ENCODE data around the gene PERM1.

Gene PERM1

GRCh38 chr1:939511-940106, 42.3 kb downstream of the PERM1 start:
- H3K79me2 ChIP-seq (ENCODE audit: insufficient read depth, low read length): no peaks in the 10 kb centered on the region
- no peaks in the 10 kb centered on the region for H4K20me1 ChIP-seq (ENCODE audit: insufficient read depth, low read length)
- H3K27me3 ChIP-seq (ENCODE audit: insufficient read depth, low read length): peaks cover 20% of the 10 kb centered on the region; the same call in 1 of the 2 replicates
- H3K27ac ChIP-seq (ENCODE audit: low read depth, low read length, poor library complexity, severe bottlenecking): no peak overlapping the region
- TF ChIP-seq EZH2 (IDR thresholded peaks at IDR 0.05; ENCODE audit: borderline replicate concordance, low read length) (no peak), CTCF (IDR thresholded peaks at IDR 0.05; ENCODE audit: low read length) (no peak)
- H3K36me3 ChIP-seq (ENCODE audit: insufficient read depth, low read length): peaks cover 12% of the 10 kb centered on the region
- no peak overlapping the region for H3K9ac ChIP-seq (ENCODE audit: low read length)
- no peaks in the 10 kb centered on the region for H3K9me2 ChIP-seq (ENCODE audit: low read depth, low read length)
- no peak overlapping the region for H3K4me3 ChIP-seq (ENCODE audit: low read depth, low read length, poor library complexity, severe bottlenecking)
- peaks cover 9% of the 10 kb centered on the region for H3K4me1 ChIP-seq (ENCODE audit: insufficient read depth, low read length, severe bottlenecking)
- no peaks in the 10 kb centered on the region for H3K9me3 ChIP-seq (ENCODE audit: low read length)
- no peak overlapping the region for H3K4me2 ChIP-seq (ENCODE audit: low read length)
- no peak overlapping the region for H2AFZ ChIP-seq (ENCODE audit: low read length)
- no peaks in the 10 kb centered on the region for H3F3A ChIP-seq (ENCODE audit: insufficient read depth, low read length)

DNA sequence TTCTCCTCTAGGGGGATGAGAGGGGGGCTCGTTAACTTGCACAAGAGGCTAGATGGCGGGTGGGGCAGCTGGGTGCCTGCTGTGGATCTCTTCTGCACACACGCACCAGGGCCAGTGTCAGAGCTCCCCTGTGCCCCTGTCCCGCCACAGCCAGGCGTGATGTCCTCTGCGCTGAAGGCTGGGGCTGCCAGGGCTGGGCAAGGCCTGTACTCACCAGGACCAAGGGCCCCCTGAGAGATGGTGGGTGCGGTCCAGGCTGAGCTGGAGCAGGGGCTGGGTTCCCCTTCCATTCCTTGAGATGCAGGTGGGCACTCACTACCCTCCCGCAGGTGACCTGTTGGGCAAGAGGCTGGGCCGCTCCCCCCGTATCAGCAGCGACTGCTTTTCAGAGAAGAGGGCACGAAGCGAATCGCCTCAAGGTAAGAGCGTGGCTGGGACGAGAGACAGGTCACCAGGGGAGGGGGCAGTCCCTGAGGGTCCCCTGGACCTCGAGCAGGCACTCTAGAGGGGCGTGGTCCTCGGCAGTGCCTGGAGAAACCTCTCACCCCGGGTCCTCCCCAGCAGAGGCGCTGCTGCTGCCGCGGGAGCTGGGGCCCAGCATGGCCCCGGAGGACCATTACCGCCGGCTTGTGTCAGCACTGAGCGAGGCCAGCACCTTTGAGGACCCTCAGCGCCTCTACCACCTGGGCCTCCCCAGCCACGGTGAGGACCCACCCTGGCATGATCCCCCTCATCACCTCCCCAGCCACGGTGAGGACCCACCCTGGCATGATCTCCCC, 43.0 kb downstream of the PERM1 start:
- Histone ChIP-seq H3K27ac (ENCODE audit: low read depth, low read length, poor library complexity, severe bottlenecking) (no peak overlapping the region), H3K79me2 (ENCODE audit: insufficient read depth, low read length) (no peaks in the 10 kb centered on the region), H4K20me1 (ENCODE audit: insufficient read depth, low read length) (no peaks in the 10 kb centered on the region), H3K4me1 (ENCODE audit: insufficient read depth, low read length, severe bottlenecking) (peaks cover 9% of the 10 kb centered on the region), H3K9ac (ENCODE audit: low read length) (no peak overlapping the region), H3K4me2 (ENCODE audit: low read length) (no peak overlapping the region), H3K9me3 (ENCODE audit: low read length) (no peaks in the 10 kb centered on the region), H3K36me3 (ENCODE audit: insufficient read depth, low read length) (peaks cover 5% of the 10 kb centered on the region; the same call in 1 of the 2 replicates), H3K27me3 (ENCODE audit: insufficient read depth, low read length) (peaks cover 20% of the 10 kb centered on the region; the same call in 1 of the 2 replicates), H2AFZ (ENCODE audit: low read length) (no peak overlapping the region), H3K9me2 (ENCODE audit: low read depth, low read length) (no peaks in the 10 kb centered on the region), H3K4me3 (ENCODE audit: low read depth, low read length, poor library complexity, severe bottlenecking) (no peak overlapping the region), H3F3A (ENCODE audit: insufficient read depth, low read length) (no peaks in the 10 kb centered on the region)
- TF ChIP-seq CTCF (IDR thresholded peaks at IDR 0.05; ENCODE audit: low read length) (no peak), EZH2 (IDR thresholded peaks at IDR 0.05; ENCODE audit: borderline replicate concordance, low read length) (no peak)

- Histone ChIP-seq H2AFZ (ENCODE audit: low read length) (no peak overlapping the region), H4K20me1 (ENCODE audit: insufficient read depth, low read length) (no peaks in the 10 kb centered on the region), H3K4me2 (ENCODE audit: low read length) (no peak overlapping the region), H3K4me1 (ENCODE audit: insufficient read depth, low read length, severe bottlenecking) (peaks cover 9% of the 10 kb centered on the region), H3K9me3 (ENCODE audit: low read length) (no peaks in the 10 kb centered on the region), H3K4me3 (ENCODE audit: low read depth, low read length, poor library complexity, severe bottlenecking) (no peak overlapping the region), H3K9ac (ENCODE audit: low read length) (no peak overlapping the region), H3K36me3 (ENCODE audit: insufficient read depth, low read length) (no peaks in the 10 kb centered on the region), H3F3A (ENCODE audit: insufficient read depth, low read length) (no peaks in the 10 kb centered on the region), H3K79me2 (ENCODE audit: insufficient read depth, low read length) (no peaks in the 10 kb centered on the region), H3K27me3 (ENCODE audit: insufficient read depth, low read length) (peaks cover 20% of the 10 kb centered on the region; the same call in 1 of the 2 replicates), H3K27ac (ENCODE audit: low read depth, low read length, poor library complexity, severe bottlenecking) (no peak overlapping the region), H3K9me2 (ENCODE audit: low read depth, low read length) (no peaks in the 10 kb centered on the region)
- TF ChIP-seq EZH2 (IDR thresholded peaks at IDR 0.05; ENCODE audit: borderline replicate concordance, low read length) (no peak), CTCF (IDR thresholded peaks at IDR 0.05; ENCODE audit: low read length) (no peak; the same call in 1 of the 2 replicates)
Observed at GRCh38 chr1:938088-938683, 43.7 kb downstream of the PERM1 start.

All from OCI-LY1 (cell line).